GM12801 (cell line): ENCODE measurements around the gene KANSL3.

Experiments used
- TF ChIP-seq, protein P1 (sequence below): IDR thresholded peaks from one replicate; pipeline ENCODE4 v1.5.1; 2011; ENCODE audit warnings: control low read depth; ENCODE audit not compliant: insufficient read length; ENCODE audit errors: extremely low read depth

The KANSL3 gene

DNA sequence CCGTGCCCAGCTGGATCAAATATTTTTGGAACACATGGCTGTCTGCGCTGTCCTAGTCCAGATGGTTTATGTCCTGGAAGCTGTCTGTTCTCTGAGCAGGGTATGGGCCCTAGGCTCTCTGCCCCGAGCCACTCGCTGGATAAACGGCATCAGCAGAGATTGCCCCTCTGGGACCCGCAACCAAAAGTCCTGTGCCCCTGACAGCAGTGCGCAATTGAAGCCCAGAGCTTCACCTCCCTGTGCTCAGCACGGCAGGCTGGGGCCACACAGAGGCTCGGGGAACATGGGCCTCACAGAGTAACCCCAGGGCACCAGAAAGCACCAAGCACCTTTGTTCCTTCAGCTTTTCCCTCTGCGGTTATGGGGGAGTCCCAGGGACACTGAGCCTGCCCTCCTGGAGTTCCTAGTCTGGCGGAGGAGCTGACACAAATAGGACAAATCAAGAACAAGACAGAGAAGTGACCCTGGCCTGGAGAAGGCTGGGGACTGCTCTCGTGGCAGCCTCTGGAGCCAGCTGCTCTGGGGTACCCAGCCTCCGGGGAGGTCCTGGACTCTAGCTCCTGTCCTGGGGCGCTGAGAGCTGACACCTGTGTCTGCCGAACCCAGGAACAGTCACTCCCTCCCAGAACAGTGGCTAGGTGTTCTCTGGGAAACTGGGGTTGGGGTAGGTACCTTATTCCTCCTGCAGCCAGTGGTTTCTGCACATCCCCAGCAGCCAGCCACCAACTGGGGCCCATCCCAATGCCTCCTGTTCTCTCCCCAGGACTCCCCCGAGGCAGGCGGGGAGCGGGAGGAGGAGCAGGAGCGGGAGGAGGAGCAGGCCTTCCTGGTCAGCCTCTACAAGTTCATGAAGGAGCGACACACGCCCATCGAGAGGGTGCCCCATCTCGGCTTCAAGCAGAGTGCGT lies 89.3 kb downstream of the KANSL3 start:
- TF ChIP-seq, protein P1, sequence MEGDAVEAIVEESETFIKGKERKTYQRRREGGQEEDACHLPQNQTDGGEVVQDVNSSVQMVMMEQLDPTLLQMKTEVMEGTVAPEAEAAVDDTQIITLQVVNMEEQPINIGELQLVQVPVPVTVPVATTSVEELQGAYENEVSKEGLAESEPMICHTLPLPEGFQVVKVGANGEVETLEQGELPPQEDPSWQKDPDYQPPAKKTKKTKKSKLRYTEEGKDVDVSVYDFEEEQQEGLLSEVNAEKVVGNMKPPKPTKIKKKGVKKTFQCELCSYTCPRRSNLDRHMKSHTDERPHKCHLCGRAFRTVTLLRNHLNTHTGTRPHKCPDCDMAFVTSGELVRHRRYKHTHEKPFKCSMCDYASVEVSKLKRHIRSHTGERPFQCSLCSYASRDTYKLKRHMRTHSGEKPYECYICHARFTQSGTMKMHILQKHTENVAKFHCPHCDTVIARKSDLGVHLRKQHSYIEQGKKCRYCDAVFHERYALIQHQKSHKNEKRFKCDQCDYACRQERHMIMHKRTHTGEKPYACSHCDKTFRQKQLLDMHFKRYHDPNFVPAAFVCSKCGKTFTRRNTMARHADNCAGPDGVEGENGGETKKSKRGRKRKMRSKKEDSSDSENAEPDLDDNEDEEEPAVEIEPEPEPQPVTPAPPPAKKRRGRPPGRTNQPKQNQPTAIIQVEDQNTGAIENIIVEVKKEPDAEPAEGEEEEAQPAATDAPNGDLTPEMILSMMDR: no peak

GRCh38 chr2:96547731-96548171 lies 90.4 kb downstream of the KANSL3 start:
- TF ChIP-seq, protein P1: no peak

- TF ChIP-seq, protein P1: no peak
Observed at GRCh38 chr2:96547203-96547641, 90.9 kb downstream of the KANSL3 start.

- TF ChIP-seq, protein P1: no peak
Observed at GRCh38 chr2:96546797-96547196, 91.3 kb downstream of the KANSL3 start.

- TF ChIP-seq, protein P1: no peak
Observed at GRCh38 chr2:96546321-96546720, 91.8 kb downstream of the KANSL3 start.
